A549 (cell line): ENCODE results near the gene TFEB. TPM values are rescaled to one million over a fixed set of nuclear protein-coding genes. Genes with fewer than 3 reads are reported as not detected.
"Not testable (repeated sequence)": the region's sequence is repeated elsewhere in the genome, so short reads cannot be mapped to it uniquely, and the experiment has no call there.

Experiments
- ATAC-seq, 2 experiments: fragments of 200-7000 bp in 1 of 2; fragments of >200 bp in 1 of 2; cut with Nextera tagmentation in 1 of 2; cut with Tn5 transposase in 1 of 2; 3 replicates each; pipeline versions ENCODE4 v1.8.0 to v1.9.1; 2018 to 2020; ENCODE audit warnings: mild to moderate bottlenecking in 1 of 2, moderate library complexity in 1 of 2
- CTCF ChIA-PET: fragments of 300-600 bp; sonication (Branson Sonifier 250); formaldehyde crosslinking; extraction: SDS; loops from one replicate; lab custom pipeline; 2021; ENCODE audit warnings: antibody characterized with exemption, inconsistent platforms; lab: Yijun Ruan, JAX
- POLR2A ChIA-PET: fragments of 350-600 bp; formaldehyde crosslinking; extraction: SDS; loops from one replicate; lab custom pipeline; 2021; ENCODE audit warnings: antibody characterized with exemption, inconsistent platforms; lab: Yijun Ruan, JAX
- DNase-seq, 2 experiments: peaks; one replicate each; pipeline versions ENCODE4 v3.0.0 to v3.0.0-alpha.2; 2011 to 2016; ENCODE audit warnings: low read depth in 1 of 2, low spot score in 1 of 2
- FAIRE-seq: peaks from 2 replicates; lab custom pipeline; 2011; peaks lifted over from hg19 to GRCh38; lab: Jason Lieb, UNC
- H3K27ac ChIP-seq, 2 experiments: fragments of >200 bp; sonication (Bioruptor Twin); formaldehyde crosslinking; 3 replicates each; pipeline ENCODE4 v1.5.1; 2016 to 2017
- H3K4me1 ChIP-seq: fragments of >200 bp; sonication (Bioruptor Twin); formaldehyde crosslinking; 3 replicates; pipeline ENCODE4 v1.6.1; 2016
- H3K4me2 ChIP-seq: fragments of >200 bp; sonication (Bioruptor Twin); formaldehyde crosslinking; 3 replicates; pipeline ENCODE4 v1.6.1; 2016
- H3K4me3 ChIP-seq: fragments of >200 bp; sonication (Bioruptor Twin); formaldehyde crosslinking; 3 replicates; pipeline ENCODE4 v1.5.1; 2016
- H3K9me3 ChIP-seq: fragments of >200 bp; sonication (Bioruptor Twin); formaldehyde crosslinking; 3 replicates; pipeline ENCODE4 v1.6.1; 2016
- CBX2 ChIP-seq: fragments of 200-600 bp; sonication (generic); IDR thresholded peaks from 2 replicates; pipeline ENCODE4 v1.6.1; 2016; ENCODE audit warnings: low read depth, mild to moderate bottlenecking, borderline replicate concordance
- CBX8 ChIP-seq: fragments of 200-600 bp; sonication (generic); IDR thresholded peaks from 2 replicates; pipeline ENCODE4 v1.6.1; 2016
- EHF ChIP-seq: fragments of 250-450 bp; sonication (Bioruptor Pico); IDR thresholded peaks from 2 replicates; pipeline ENCODE4 v1.5.0; 2020; ENCODE audit warnings: mild to moderate bottlenecking
- EHMT2 ChIP-seq: fragments of 200-600 bp; sonication (generic); IDR thresholded peaks from 2 replicates; pipeline ENCODE4 v1.6.1; 2016; ENCODE audit warnings: antibody characterized with exemption, low read depth, mild to moderate bottlenecking, moderate library complexity
- GATA3 ChIP-seq: IDR thresholded peaks from 2 replicates; pipeline ENCODE4 v1.6.1; 2012; ENCODE audit warnings: borderline replicate concordance
- HOXA7 ChIP-seq: fragments of 250-450 bp; sonication (Bioruptor Pico); IDR thresholded peaks from 2 replicates; pipeline ENCODE4 v1.5.0; 2020; ENCODE audit warnings: mild to moderate bottlenecking, moderate library complexity
- HOXB13 ChIP-seq: fragments of 250-450 bp; sonication (Bioruptor Pico); IDR thresholded peaks from 2 replicates; pipeline ENCODE4 v1.5.0; 2020; ENCODE audit warnings: low read depth, mild to moderate bottlenecking, moderate library complexity
- KDM1A ChIP-seq: fragments of 200-600 bp; sonication (generic); IDR thresholded peaks from 2 replicates; pipeline ENCODE4 v1.6.1; 2016; ENCODE audit warnings: low read depth, mild to moderate bottlenecking
- KDM5A ChIP-seq: fragments of 200-600 bp; sonication (generic); IDR thresholded peaks from 2 replicates; pipeline ENCODE4 v1.6.1; 2016; ENCODE audit warnings: antibody characterized with exemption, mild to moderate bottlenecking
- NFE2L2 ChIP-seq: fragments of 150-350 bp; conservative IDR thresholded peaks from 2 replicates; pipeline ENCODE4 v1.6.1; 2014; ENCODE audit warnings: low read length
- POLR2A ChIP-seq: IDR thresholded peaks from 2 replicates; pipeline ENCODE4 v1.6.1; 2012; ENCODE audit warnings: mild to moderate bottlenecking, low read length
- POLR2AphosphoS2 ChIP-seq: conservative IDR thresholded peaks from 2 replicates; pipeline ENCODE4 v1.6.1; 2012; ENCODE audit warnings: low read length, improper control_type of control experiment, inconsistent platforms
- RAD21 ChIP-seq, 2 experiments: fragments of >200 bp in 1 of 2; sonication (Bioruptor Twin) in 1 of 2; formaldehyde crosslinking in 1 of 2; IDR thresholded peaks in 1 of 2; conservative IDR thresholded peaks in 1 of 2; 2 replicates in 1 of 2; 3 replicates in 1 of 2; pipeline ENCODE4 v1.6.1; 2012 to 2018; ENCODE audit warnings: inconsistent platforms in 1 of 2
- SMC3 ChIP-seq: fragments of >200 bp; sonication (Bioruptor Twin); formaldehyde crosslinking; IDR thresholded peaks from 3 replicates; pipeline ENCODE4 v1.6.1; 2018; ENCODE audit warnings: inconsistent platforms
- SREBF2 ChIP-seq: fragments of 450-650 bp; IDR thresholded peaks from 2 replicates; pipeline ENCODE4 v1.6.1; 2014; ENCODE audit warnings: mild to moderate bottlenecking, moderate library complexity
- TP53 ChIP-seq: fragments of 250-450 bp; sonication (Bioruptor Pico); IDR thresholded peaks from 2 replicates; pipeline ENCODE4 v1.5.0; 2021; ENCODE audit warnings: mild to moderate bottlenecking, moderate library complexity
- ZFP36 ChIP-seq: fragments of 450-650 bp; IDR thresholded peaks from 2 replicates; pipeline ENCODE4 v1.6.1; 2014; ENCODE audit warnings: borderline replicate concordance; ENCODE audit not compliant: partially characterized antibody
- WGBS: methylation state at CpG from one replicate; pipeline ENCODE4 v1.1.6; 2017; ENCODE audit errors: missing lambda C conversion rate; 5-methylcytosine and 5-hydroxymethylcytosine counted together
- polyA plus RNA-seq, 4 experiments: library from polyadenylated mRNA; depleted of rRNA in 3 of 4; stranded (reverse); fragments of >200 nt; fragmentation: RNase III in 1 of 4; extraction: RNeasy Plus Mini Kit Qiagen cat#74134 plus additional on column Dnase treatment in 1 of 4; gene quantifications; 2 replicates in 3 of 4; 3 replicates in 1 of 4; pipeline ENCODE4 v1.2.3, GENCODE V29; 2011 to 2017
- TF ChIP-seq, protein P1 (sequence below): IDR thresholded peaks from 2 replicates; pipeline ENCODE4 v1.6.1; 2012
- TF ChIP-seq, protein P2 (sequence below): fragments of >200 bp; sonication (Bioruptor Twin); formaldehyde crosslinking; IDR thresholded peaks from 3 replicates; pipeline ENCODE4 v1.6.1; 2016
- TF ChIP-seq, protein P3 (sequence below): IDR thresholded peaks from 2 replicates; pipeline ENCODE4 v1.6.1; 2012; ENCODE audit warnings: low read depth, borderline replicate concordance

The TFEB gene
- polyA plus RNA-seq, 2 of the 4 experiments (the other 2 are of a cell fraction), result 3.1 to 6.1 TPM

DNA sequence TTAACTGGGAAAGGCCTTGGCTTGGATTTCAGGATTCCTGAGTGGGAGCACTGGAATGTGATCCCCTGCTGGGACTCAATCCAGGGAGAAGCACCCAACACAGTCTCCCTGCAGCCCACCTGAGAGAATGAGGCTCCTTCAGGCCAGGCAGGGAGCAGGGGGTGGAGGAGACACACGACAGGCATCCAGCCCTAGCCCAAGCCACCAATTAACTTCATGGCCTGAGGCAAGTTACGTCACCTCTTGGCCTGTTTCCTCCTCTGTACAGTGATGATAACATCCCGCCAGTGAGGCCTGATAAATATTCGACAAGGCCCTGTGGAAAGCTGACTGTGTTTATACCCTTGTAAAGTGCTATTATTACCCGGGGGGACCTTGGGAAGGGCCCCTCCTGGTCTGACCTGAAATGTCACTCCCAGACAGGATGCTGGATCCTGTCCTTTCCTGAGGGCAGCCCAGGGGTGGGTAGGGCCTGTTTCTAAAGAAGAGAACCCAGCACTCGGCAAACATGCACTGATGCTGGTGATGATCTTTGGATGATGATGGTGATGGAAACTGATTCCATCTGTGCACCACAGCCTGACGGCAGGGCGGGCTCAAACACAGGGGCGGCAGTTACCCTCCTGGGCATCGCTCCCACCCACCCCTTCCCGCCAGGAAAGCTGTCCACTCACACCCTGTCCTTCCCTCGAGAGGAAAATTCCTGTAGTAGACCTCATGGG, 31.9 kb upstream of the TFEB start:
- peak; percentile 49 to 57; a peak in 3 of 6 replicates for ATAC-seq

DNA sequence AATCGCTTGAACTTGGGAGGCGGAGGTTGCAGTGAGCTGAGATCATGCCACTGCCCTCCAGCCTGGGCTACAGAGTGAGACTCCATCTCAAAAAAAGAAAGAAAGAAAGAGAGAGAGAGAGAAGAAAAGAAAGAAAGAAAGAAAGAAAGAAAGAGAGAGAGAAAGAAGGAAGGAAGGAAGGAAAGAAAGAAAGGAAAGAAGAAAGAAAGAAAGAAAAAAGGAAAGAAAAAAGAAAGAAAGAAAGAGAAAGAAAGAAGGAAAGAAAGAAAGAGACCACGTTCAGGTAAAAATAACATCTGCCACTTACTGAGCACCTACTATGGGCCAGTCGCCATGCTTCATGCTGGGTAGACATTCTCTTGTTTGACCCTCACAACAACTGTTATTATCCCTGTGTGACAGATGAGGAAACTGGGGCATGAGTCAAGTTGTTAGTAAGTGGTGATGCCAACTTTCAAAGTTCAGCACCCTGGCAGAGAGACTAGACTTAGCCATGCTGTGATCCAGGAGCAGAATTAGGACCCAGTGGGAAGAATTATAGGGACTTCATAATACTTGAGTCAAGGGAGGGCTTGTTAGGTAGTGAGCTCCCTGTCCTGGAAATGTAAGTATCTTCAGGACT, 30.7 kb upstream of the TFEB start:
- CTCF ChIA-PET, result interaction anchor here (1.2 kb wide), 1 partner anchor 77 kb away, joined by 3 read pairs; no protein-coding TSS in a partner anchor

More for the DNA sequence above, 31.9 kb upstream of the TFEB start:
- POLR2A ChIA-PET, result interaction anchor here (0.9 kb wide), 1 partner anchor 54 kb away, joined by 3 read pairs; no protein-coding TSS in a partner anchor
- CTCF ChIA-PET, result interaction anchor here (0.6 to 1.2 kb wide), 3 partner anchors 62 to 165 kb away, joined by 3 to 4 read pairs (median 3); no protein-coding TSS in a partner anchor
- TF ChIP-seq KDM1A (no peak), NFE2L2 (no peak), POLR2AphosphoS2 (no peak), CBX8 (no peak), RAD21 (conservative IDR thresholded peaks at IDR 0.05 in 1 of 2, IDR thresholded peaks at IDR 0.05 in 1 of 2) (no peak), HOXA7 (no peak), EHMT2 (no peak), SMC3 (no peak), TP53 (CRISPR knock-in tag) (no peak)
- TF ChIP-seq, protein P1, sequence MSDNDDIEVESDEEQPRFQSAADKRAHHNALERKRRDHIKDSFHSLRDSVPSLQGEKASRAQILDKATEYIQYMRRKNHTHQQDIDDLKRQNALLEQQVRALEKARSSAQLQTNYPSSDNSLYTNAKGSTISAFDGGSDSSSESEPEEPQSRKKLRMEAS, result no peak
- TF ChIP-seq, protein P2, sequence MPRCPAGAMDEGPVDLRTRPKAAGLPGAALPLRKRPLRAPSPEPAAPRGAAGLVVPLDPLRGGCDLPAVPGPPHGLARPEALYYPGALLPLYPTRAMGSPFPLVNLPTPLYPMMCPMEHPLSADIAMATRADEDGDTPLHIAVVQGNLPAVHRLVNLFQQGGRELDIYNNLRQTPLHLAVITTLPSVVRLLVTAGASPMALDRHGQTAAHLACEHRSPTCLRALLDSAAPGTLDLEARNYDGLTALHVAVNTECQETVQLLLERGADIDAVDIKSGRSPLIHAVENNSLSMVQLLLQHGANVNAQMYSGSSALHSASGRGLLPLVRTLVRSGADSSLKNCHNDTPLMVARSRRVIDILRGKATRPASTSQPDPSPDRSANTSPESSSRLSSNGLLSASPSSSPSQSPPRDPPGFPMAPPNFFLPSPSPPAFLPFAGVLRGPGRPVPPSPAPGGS, result no peak
- TF ChIP-seq, all 56 proteins: peak for 0
- H3K4me2 ChIP-seq, result no peak overlapping the region
- 85% methylated on average over 11 of the region's 12 CpGs for WGBS
- DNase-seq (peak in 1 of 2 experiments; percentile 26), FAIRE-seq (no peak)
- H3K27ac ChIP-seq, result peak overlapping the region in 1 of 2 experiments; percentile 46; a peak in 2 of 6 replicates
- no peak overlapping the region for H3K4me3 ChIP-seq
- no peaks in the 10 kb centered on the region for H3K9me3 ChIP-seq
- H3K4me1 ChIP-seq, result peaks cover 20% of the 10 kb centered on the region

DNA sequence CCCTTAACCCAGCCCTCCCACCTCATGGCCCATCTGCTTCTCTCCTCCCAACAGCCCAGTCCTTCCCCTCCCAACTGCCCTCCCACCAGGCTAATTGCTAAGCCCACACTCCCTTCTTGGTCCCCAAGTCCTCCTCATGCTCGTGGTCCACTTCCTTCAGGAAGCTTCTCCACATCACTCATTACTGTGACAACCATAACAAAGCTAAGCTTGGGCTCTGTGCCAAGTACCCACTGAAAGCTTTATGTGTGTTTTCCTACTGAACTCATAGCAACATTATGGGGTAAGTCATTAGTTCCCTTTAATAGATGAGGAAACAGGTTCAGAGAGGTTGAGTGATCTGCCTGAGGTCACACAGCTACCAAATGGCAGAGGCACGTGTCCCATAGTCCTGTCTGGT, 28.1 kb upstream of the TFEB start:
- ATAC-seq, result no peak
- TF ChIP-seq ZFP36, result peak; percentile 38
- TF ChIP-seq POLR2AphosphoS2, result no peak
- peaks cover 13% of the 10 kb centered on the region for H3K4me1 ChIP-seq
- H3K27ac ChIP-seq, result no peak overlapping the region
- H3K9me3 ChIP-seq, result no peaks in the 10 kb centered on the region
- WGBS, result 40% methylated on average over 2 of the region's 2 CpGs
- CTCF ChIA-PET, result interaction anchor here (0.9 to 2.3 kb wide), 5 partner anchors 12 to 395 kb away, joined by 4 to 9 read pairs (median 5); no protein-coding TSS in a partner anchor
- H3K4me2 ChIP-seq, result no peak overlapping the region
- no peak for DNase-seq
- H3K4me3 ChIP-seq, result no peak overlapping the region
- FAIRE-seq, result no peak
- POLR2A ChIA-PET, result no interaction called here

More for the DNA sequence above, 30.7 kb upstream of the TFEB start:
- POLR2A ChIA-PET, FAIRE-seq, H3K4me3 ChIP-seq, H3K27ac ChIP-seq, ATAC-seq, H3K4me2 ChIP-seq, H3K9me3 ChIP-seq, DNase-seq: not testable (repeated sequence)
- peaks cover 20% of the 10 kb centered on the region for H3K4me1 ChIP-seq
- 75% methylated on average over 4 of the region's 4 CpGs for WGBS

DNA sequence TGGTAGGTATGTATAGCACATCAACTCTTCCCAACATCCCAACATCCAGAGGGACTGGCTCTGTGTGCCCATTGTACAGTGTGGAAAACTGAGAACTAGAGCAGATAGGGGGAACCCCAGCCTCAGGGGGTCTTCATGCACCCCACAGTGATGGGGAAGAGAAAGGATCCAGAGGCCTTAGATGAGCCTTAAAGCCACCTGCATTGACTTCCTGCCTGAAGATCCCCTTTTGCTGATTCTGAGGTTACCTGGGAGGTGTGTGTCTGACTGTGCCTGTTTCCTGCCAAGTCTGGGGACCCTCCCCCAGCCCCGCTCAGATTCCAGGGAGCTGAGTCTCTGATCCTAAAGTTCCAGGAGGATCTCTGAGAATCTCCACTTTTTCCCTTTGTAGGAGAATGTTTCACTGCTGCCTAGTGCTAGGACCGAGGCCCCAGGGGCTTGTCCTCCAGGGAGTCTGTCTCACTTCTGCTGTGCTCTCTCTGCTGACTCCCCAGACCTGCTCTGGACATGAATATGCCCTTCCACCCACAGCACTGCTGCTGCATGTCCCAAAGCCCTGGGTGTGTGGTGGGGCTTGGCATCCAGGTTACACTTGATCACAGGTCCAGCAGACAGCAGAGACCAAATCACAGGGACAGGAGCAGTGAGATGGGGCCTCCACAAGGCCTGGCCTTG, 24.6 kb upstream of the TFEB start:
- no peak for DNase-seq
- ChIA-PET POLR2A (no interaction called here), CTCF (interaction anchor here (1.2 kb wide), 2 partner anchors 9 to 55 kb away, joined by 3 to 4 read pairs; no protein-coding TSS in a partner anchor)
- no peaks in the 10 kb centered on the region for H3K9me3 ChIP-seq
- H3K4me1 ChIP-seq, result no peaks in the 10 kb centered on the region
- no peak overlapping the region for H3K4me3 ChIP-seq
- 88% methylated on average over 2 of the region's 2 CpGs for WGBS
- no peak overlapping the region for H3K4me2 ChIP-seq
- no peak for TF ChIP-seq HOXB13 (CRISPR knock-in tag)
- TF ChIP-seq, protein P3, sequence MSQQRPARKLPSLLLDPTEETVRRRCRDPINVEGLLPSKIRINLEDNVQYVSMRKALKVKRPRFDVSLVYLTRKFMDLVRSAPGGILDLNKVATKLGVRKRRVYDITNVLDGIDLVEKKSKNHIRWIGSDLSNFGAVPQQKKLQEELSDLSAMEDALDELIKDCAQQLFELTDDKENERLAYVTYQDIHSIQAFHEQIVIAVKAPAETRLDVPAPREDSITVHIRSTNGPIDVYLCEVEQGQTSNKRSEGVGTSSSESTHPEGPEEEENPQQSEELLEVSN, result no peak
- no peak for TF ChIP-seq SREBF2
- TF ChIP-seq CBX2, result no peak
- no peak for TF ChIP-seq HOXA7
- no peak for TF ChIP-seq EHF
- no peak for TF ChIP-seq KDM5A
- no peak for TF ChIP-seq POLR2A
- TF ChIP-seq GATA3, result no peak
- no peak overlapping the region for H3K27ac ChIP-seq
- FAIRE-seq, result no peak
- ATAC-seq, result peak in 1 of 2 experiments; percentile 29; a peak in 1 of 6 replicates
